Keratinocyte (primary cell): ENCODE data around the gene LRBA. TPM values are rescaled to one million over a fixed set of nuclear protein-coding genes. Genes with fewer than 3 reads are reported as not detected.

Experiments used
- DNase-seq: peaks from one replicate; pipeline ENCODE4 v3.0.0-alpha.2; 2011; ENCODE audit warnings: low read depth, missing footprints, low spot score
- FAIRE-seq: peaks from 2 replicates; lab custom pipeline; 2011; peaks lifted over from hg19 to GRCh38; lab: Jason Lieb, UNC
- H2AFZ ChIP-seq: 2 replicates; pipeline ENCODE4 v1.6.0; 2012; ENCODE audit warnings: low read length, control low read depth, inconsistent platforms; ENCODE audit not compliant: control insufficient read depth
- H3K27ac ChIP-seq: 2 replicates; pipeline ENCODE4 v1.5.1; 2011; ENCODE audit warnings: low read length; ENCODE audit not compliant: control insufficient read depth, insufficient read depth
- H3K27me3 ChIP-seq: 3 replicates; pipeline ENCODE4 v1.6.0; 2011; ENCODE audit warnings: low read length; ENCODE audit not compliant: control insufficient read depth, insufficient read depth; ENCODE audit errors: extremely low read depth
- H3K36me3 ChIP-seq, 2 experiments: 2 replicates in 1 of 2; 3 replicates in 1 of 2; pipeline ENCODE4 v1.5.1; 2011; ENCODE audit warnings: low read length in 2 of 2, mild to moderate bottlenecking in 1 of 2; ENCODE audit not compliant: control insufficient read depth in 2 of 2, insufficient read depth in 2 of 2; ENCODE audit errors: extremely low read depth in 1 of 2
- H3K4me1 ChIP-seq: 3 replicates; pipeline ENCODE4 v1.5.1; 2011; ENCODE audit warnings: low read length; ENCODE audit not compliant: control insufficient read depth, insufficient read depth; ENCODE audit errors: extremely low read depth
- H3K4me2 ChIP-seq: 3 replicates; pipeline ENCODE4 v1.6.0; 2011; ENCODE audit warnings: low read depth, low read length; ENCODE audit not compliant: control insufficient read depth, insufficient read depth; ENCODE audit errors: extremely low read depth
- H3K4me3 ChIP-seq, 3 experiments: fragments of 200-600 bp in 1 of 3; sonication (generic) in 1 of 3; 2 replicates in 2 of 3; 3 replicates in 1 of 3; pipeline ENCODE4 v1.5.1; 2011 to 2016; ENCODE audit warnings: low read length in 3 of 3, mild to moderate bottlenecking in 3 of 3, control low read depth in 2 of 3, inconsistent platforms in 1 of 3, low read depth in 1 of 3, mixed read lengths in 1 of 3, mixed run types in 1 of 3, moderate library complexity in 1 of 3; ENCODE audit not compliant: control insufficient read depth in 2 of 3, insufficient read depth in 2 of 3; ENCODE audit errors: extremely low read depth in 1 of 3
- H3K79me2 ChIP-seq: 2 replicates; pipeline ENCODE4 v1.6.0; 2012; ENCODE audit warnings: low read length; ENCODE audit not compliant: control insufficient read depth, insufficient read depth
- H3K9ac ChIP-seq: 3 replicates; pipeline ENCODE4 v1.6.0; 2011; ENCODE audit warnings: low read length; ENCODE audit not compliant: control insufficient read depth, insufficient read depth; ENCODE audit errors: extremely low read depth
- H3K9me1 ChIP-seq: 3 replicates; pipeline ENCODE4 v1.6.0; 2011; ENCODE audit warnings: low read length; ENCODE audit not compliant: control insufficient read depth, insufficient read depth; ENCODE audit errors: extremely low read depth
- H3K9me3 ChIP-seq: 2 replicates; pipeline ENCODE4 v1.5.1; 2012; ENCODE audit warnings: low read depth, low read length; ENCODE audit not compliant: control insufficient read depth
- H4K20me1 ChIP-seq: 3 replicates; pipeline ENCODE4 v1.6.0; 2011; ENCODE audit warnings: low read length; ENCODE audit not compliant: control insufficient read depth, insufficient read depth; ENCODE audit errors: extremely low read depth
- CTCF ChIP-seq, 3 experiments: IDR thresholded peaks in 1 of 3; conservative IDR thresholded peaks in 1 of 3; optimal IDR thresholded peaks in 1 of 3; 2 replicates in 2 of 3; 3 replicates in 1 of 3; pipeline versions ENCODE3 to v1.5.1; 2011; ENCODE audit warnings: low read length in 3 of 3, mild to moderate bottlenecking in 3 of 3, moderate library complexity in 2 of 3, control low read depth in 1 of 3, inconsistent platforms in 1 of 3; ENCODE audit not compliant: insufficient read depth in 2 of 3; ENCODE audit errors: extremely low read depth in 1 of 3
- EZH2 ChIP-seq: IDR thresholded peaks from one replicate; pipeline ENCODE4 v1.6.1; 2012; ENCODE audit warnings: inconsistent platforms, mild to moderate bottlenecking, low read length, moderate library complexity
- dilution Hi-C: fragments of 300-500 bp; cut with MboI; formaldehyde crosslinking; loops from one replicate; pipeline ENCODE4 v1.7.0; 2020; ENCODE audit warnings: low sequenced_read_pairs; ENCODE audit not compliant: extremely low pct_ligation_motif_present
- polyA plus RNA-seq, 5 experiments: library from polyadenylated mRNA; depleted of rRNA in 3 of 5; stranded (reverse) in 3 of 5; stranded (forward) in 1 of 5; unstranded in 1 of 5; fragments of >200 nt; gene quantifications; 1 replicate in 1 of 5; 2 replicates in 3 of 5; 3 replicates in 1 of 5; pipeline versions ENCODE4 v1.2.1 to v1.2.3, GENCODE V29; 2011 to 2012; ENCODE audit warnings: missing spikeins in 2 of 5, low read depth in 1 of 5, low replicate concordance in 1 of 5

The LRBA gene
- polyA plus RNA-seq, 1 donor (not counting 4 experiments of a cell fraction or from before 2014, with no cell fraction given) = 35.6 TPM

DNA sequence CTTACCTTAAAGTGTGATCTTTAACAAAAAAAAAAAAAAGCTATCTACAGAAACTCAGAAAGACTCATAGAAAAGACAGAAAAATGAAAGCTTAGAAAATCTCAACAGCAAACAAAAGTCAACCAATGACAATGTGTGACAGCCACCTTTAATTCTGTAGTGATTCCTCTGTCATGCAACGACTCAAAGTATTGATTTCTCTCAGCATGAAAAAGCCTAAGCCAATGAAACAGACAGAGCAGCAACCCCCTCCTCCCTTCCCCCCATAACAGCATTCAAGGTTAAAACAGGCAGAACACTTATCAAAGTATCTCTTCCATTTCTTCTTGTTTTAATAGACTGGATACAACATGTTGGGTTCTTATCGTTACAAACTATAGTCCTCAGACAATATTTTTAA is 320.6 kb downstream of the LRBA start:
- no peaks in the 10 kb centered on the region for H3K27me3 ChIP-seq
- no peak overlapping the region for H3K9ac ChIP-seq
- no peak overlapping the region for H2AFZ ChIP-seq
- no peaks in the 10 kb centered on the region for H3K9me1 ChIP-seq
- H4K20me1 ChIP-seq = no peaks in the 10 kb centered on the region
- no peaks in the 10 kb centered on the region for H3K36me3 ChIP-seq
- no peaks in the 10 kb centered on the region for H3K79me2 ChIP-seq
- no peak overlapping the region for H3K4me2 ChIP-seq
- H3K27ac ChIP-seq = no peak overlapping the region
- no peak for TF ChIP-seq EZH2
- TF ChIP-seq CTCF (optimal IDR thresholded peaks at IDR 0.05 in 1 of 3, IDR thresholded peaks at IDR 0.05 in 1 of 3, conservative IDR thresholded peaks at IDR 0.05 in 1 of 3; ENCODE audit: extremely low read depth in 1 of 3, insufficient read depth in 2 of 3, low read length in 3 of 3) = no peak
- no peak for DNase-seq
- no peak for FAIRE-seq
- H3K4me1 ChIP-seq = no peaks in the 10 kb centered on the region
- dilution Hi-C loops = no loop called here
- no peaks in the 10 kb centered on the region for H3K9me3 ChIP-seq
- H3K4me3 ChIP-seq = no peak overlapping the region

- TF ChIP-seq EZH2 (no peak), CTCF (optimal IDR thresholded peaks at IDR 0.05 in 1 of 3, IDR thresholded peaks at IDR 0.05 in 1 of 3, conservative IDR thresholded peaks at IDR 0.05 in 1 of 3; ENCODE audit: extremely low read depth in 1 of 3, insufficient read depth in 2 of 3, low read length in 3 of 3) (no peak)
- H3K9me1 ChIP-seq = no peaks in the 10 kb centered on the region
- H3K27me3 ChIP-seq = no peaks in the 10 kb centered on the region
- H3K4me2 ChIP-seq = no peak overlapping the region
- FAIRE-seq = peak; percentile 26
- no peaks in the 10 kb centered on the region for H3K79me2 ChIP-seq
- peaks cover 16% of the 10 kb centered on the region for H3K4me1 ChIP-seq
- H3K9me3 ChIP-seq = no peaks in the 10 kb centered on the region
- H4K20me1 ChIP-seq = no peaks in the 10 kb centered on the region
- H3K36me3 ChIP-seq = no peaks in the 10 kb centered on the region
- no peak for DNase-seq
- no peak overlapping the region for H3K27ac ChIP-seq
- dilution Hi-C loops = no loop called here
- H3K9ac ChIP-seq = no peak overlapping the region
- H3K4me3 ChIP-seq = no peak overlapping the region
- no peak overlapping the region for H2AFZ ChIP-seq
Observed at GRCh38 chr4:150683775-150684350, 331.2 kb downstream of the LRBA start.
